Glomerular visceral epithelial cell (primary cell): ENCODE results near the gene RGL1.
"Not testable (repeated sequence)": the region's sequence is repeated elsewhere in the genome, so short reads cannot be mapped to it uniquely, and the experiment has no call there.

ENCODE experiments used
- DNase-seq: peaks from one replicate; pipeline ENCODE4 v3.0.0-alpha.2; 2016; ENCODE audit errors: extremely low spot score

RGL1 gene

DNA sequence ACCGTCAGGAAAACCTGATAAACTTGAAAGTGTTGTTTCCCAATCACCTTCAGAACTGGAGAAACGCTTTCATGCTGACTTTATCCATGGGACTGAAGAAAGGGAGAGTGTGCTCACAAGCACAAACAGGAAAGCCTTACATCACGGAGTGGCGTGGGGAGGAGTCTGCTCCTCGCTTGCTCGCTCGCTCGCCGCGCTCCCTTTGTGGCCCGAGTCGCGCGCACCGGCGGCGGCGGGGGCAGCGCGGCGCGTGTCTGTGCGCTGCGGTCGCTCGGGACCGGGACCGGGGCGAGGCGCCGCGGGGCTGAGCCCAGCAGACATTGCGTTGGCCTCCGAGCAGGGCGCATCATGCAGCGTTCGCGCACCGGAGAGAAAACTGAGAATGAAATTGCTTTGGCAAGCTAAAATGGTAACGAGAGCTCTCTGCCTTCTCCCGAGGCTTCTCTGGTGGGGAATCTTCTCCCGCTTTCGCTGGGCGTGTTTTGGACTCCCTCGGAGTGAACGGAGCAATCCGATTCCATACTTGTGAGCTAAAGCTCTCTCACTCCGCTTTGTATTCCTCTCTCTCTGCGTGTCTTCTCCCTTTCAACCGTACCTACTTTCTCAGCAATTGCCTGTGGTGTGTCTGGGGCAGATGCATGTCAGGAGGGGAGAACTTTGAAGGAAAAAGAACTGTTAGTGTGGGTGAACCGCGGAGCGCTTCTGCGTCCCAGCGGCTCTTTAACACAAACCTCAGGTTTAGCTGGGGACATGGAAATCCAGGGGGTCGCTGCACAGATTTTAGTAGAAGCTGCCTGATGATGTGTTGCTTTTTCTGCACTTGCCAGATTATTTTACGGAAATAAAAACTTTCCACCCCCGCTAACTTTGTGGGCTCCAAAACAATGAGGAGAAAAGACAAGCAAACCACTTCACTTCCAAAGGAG is at the start of gene RGL1:
TSS of gene RGL1 (plus strand) at position 205 of the 926 bp plus-strand sequence. CDS start at position 383, 178 bp downstream.
- DNase-seq, result peak; percentile 66

GRCh38 chr1:183756326-183756725 is 48.6 kb upstream of the RGL1 start:
- DNase-seq, result no peak

DNA sequence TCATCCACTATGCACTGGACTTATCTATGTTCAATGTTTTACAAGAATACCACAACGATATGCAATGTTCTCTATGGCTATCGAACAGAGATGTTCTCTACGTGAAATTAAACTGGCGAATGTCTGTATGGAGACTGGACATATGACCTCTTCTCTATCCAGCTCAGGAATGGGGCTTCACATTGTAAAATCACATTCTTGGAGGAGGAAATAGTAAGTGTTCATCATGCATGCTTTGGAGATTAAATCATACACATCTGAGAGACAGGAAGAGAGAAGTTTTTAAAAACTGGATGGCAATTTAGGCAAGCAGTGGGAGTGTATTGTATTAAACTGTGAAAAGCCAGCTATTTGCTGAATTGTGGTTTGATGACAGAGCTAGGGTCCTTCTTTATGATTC is 47.9 kb upstream of the RGL1 start:
- DNase-seq, result peak; percentile 66

DNA sequence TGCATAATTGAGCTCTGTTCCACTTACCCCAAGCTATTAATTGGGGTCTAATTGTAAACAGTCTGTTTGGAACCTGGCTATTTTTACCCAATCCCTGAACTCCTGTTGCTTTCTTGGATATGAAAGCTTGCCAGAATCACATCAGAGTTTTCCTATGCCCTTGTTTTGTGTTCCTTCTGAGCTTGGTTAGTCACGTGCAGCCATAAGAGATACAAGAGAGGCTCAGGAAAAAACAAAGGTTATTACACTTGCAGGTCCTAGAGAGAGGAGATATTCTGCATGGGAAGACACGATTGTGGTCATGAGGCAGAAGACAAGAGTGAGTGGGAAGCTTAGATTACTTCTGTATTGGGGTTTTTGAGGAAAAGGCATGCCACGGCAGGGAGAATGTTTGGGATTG is 46.0 kb upstream of the RGL1 start:
- DNase-seq, result no peak

DNA sequence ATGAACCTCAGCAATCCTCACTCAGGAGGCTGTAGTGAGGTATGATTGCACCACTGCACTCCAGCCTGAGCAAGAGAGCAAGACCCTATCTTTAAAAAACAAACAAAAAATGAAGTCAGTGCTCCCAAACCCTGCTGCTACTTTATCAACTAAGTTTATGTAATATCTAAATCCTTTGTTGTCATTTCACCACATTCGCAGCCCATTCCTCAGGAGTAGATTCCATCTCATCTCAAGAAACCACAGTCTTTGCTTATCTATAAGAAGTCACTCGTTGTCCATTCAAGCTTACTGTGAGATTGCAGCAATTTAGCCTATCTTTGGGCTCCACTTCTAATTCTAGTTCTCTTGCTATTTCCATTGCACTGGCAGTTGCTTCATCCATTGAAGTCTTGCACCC is 44.3 kb upstream of the RGL1 start:
- DNase-seq, result no peak

- no peak for DNase-seq
Observed at GRCh38 chr1:183761871-183762270, 43.0 kb upstream of the RGL1 start.

DNA sequence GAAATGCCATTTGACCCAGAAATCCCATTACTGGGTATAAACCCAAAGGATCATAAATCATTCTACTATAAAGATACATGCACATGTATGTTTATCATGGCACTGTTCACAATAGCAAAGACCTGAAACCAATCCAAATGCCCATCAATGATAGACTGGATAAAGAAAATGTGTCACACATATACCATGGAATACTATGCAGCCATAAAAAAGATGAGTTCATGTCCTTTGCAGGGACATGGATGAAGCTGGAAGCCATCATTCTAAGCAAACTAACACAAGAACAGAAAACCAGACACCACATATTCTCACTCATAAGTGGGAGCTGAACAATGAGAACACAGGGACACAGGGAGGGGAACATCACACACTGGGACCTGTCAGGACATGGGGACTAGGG is 42.1 kb upstream of the RGL1 start:
- DNase-seq, result not testable (repeated sequence)

GRCh38 chr1:183764981-183765380 is 39.9 kb upstream of the RGL1 start:
- DNase-seq, result no peak

DNA sequence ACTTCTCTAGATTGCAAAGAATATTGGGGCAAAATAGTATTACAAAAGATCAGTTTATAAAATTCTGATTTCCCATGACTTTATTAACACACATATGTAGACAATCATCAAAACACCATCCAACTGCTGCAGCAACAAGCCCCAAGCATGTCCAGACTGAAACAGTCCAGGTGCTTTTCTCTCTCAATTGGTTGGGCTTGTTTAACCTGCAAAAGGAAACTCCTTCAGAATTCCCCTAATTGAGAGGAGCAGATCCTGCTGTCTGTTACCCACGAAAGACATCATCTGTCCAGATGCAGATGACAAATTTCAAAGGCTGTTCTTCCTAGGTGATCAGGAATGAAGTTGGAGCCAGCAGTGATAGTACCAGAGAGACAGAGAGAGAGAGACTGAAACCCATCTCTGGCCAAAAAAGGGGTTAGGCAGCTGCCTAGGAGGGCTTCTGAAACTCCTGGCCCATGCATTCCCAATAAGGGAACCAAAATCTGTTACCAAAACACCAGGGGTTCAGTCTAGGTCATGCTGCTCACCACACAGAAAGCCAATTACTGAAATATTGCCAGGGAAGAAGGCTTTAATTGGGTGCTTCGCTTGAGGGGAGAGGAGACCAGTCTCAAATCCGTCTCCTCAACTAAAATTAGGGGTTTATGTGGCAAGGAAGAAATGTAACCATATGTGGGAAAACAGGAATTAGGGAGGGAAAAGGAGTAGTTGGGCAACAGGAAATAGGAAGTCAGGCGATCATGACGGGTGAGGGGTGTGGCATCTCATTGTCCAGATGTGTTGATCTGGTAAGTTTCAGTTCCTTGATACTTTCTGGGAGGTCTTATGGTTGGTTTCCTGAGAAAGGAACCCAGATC is 34.7 kb upstream of the RGL1 start:
- no peak for DNase-seq

GRCh38 chr1:183770816-183771128 is 34.1 kb upstream of the RGL1 start:
- no peak for DNase-seq

GRCh38 chr1:183773482-183774274 is 31.2 kb upstream of the RGL1 start:
- DNase-seq, result no peak

DNA sequence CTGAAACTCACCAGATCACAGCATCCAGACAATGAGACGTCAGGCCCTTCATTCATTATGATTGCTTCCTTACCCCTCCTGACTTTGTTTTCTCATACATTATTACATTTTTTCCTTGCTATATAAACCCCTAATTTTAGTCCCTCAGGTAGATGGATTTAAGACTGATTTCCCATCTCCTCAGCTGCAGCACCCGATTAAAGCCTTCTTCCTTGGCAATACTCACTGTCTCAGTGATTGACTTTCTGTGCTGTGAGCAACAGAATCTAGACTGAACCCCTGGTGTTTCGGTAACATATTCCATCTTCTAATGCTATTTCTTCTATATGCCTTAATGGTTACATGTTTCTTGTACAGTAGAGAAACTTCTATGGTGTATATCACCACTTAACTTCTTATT is 30.0 kb upstream of the RGL1 start:
- no peak for DNase-seq

- DNase-seq, result no peak
Observed at GRCh38 chr1:183776731-183777130, 28.2 kb upstream of the RGL1 start.

- no peak for DNase-seq
Observed at GRCh38 chr1:183777328-183777727, 27.6 kb upstream of the RGL1 start.

DNA sequence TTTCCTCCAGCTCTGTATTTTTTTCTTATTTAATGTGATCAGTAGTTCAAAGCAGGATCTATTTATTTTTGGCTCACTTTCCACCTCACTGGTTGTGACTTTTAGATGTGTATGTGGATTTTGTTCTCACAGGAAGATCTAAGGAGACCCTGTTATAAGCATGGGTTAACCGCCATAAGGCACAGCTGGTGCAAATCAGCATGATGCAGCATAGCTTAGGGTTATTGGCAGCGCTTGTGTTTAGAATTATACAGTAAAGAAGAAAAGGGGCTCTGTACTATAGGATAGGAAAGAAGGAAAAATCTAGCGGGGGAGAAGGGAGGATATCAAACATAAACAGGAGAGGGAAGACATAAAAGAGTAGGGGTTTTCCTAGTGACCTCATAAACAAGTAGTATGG is 26.9 kb upstream of the RGL1 start:
- DNase-seq, result no peak

- DNase-seq, result no peak
Observed at GRCh38 chr1:183778568-183779433, 26.1 kb upstream of the RGL1 start.

- no peak for DNase-seq
Observed at GRCh38 chr1:183780159-183780558, 24.8 kb upstream of the RGL1 start.

DNA sequence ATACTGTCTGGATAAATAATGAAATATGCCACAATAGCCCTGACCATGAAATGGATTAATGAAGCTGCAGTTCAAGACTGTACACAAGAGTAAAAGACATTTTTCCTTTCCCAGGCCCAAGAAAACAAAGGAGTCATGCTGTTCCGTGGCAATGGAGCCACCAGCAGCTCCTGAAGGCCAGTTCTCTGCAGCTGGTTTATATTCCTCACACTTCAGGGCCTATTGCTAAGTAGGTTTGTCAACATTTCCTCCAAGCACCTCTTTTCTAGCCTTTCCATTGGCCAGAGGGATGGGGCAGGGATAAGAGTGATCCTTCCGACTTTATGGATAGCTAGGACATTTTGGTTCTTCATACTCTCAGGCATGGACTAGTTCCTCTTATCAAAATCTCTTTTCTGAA is 24.2 kb upstream of the RGL1 start:
- no peak for DNase-seq

DNA sequence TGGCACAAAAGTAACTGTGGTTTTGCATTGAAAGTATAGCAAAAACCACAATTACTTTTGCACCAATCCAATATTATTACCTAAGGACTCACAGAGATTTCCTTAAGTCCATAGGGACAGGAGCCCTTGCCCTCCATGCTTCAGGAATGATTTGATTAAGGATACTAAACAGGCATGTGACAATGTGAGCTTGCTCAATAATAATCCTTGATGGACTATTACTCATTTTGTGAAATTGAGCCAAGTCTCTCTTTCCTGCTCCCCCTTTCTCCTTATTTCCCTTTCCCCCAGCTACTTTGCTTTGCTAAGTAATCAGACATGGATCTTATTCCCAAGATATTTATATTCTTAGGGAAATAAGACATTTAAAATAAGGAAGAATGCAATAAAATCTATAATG is 21.6 kb upstream of the RGL1 start:
- DNase-seq, result no peak

DNA sequence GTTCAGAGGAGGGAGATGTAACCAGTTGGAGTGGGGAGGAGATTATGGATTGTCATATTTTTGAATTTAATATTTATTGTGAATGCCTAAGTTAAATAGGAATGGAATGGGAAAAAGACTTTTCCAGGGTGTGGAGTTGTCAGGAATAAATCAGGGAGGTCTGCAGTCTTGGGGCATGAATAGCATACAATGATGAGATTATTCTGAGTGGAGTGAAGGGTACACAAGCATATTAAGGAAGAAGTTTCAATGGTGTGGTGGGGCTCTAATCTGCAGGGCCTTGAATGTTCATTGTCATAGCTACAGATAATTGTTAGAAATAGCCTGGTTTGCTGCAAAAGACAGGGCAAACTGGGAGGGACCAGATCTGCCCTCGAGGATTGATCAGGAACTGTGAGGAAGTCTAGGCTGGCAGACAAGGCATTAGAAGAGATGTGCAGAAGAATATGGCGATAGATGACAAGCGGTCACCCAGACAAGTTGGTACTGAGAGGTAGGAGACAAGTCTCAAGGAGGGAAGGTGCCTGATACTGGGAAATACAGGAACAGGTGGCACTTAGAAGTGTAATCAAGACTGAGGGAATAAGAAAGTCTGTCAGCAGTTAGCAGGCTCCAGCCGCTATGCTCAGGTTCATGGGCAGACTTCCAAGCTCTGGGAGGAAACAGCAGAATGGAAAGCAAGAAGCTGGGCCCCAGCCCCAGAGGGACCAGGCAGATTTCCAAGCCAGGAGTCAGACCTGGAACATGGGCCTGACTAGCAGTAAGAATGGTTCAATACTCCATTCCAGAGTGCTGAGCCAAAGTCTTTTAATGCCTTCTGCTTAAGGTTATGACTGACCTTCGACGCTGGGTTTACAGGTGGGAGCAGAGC is 20.9 kb upstream of the RGL1 start:
- peak; percentile 37 for DNase-seq
